Psoas muscle (tissue), 8 donors: ENCODE measurements around the gene AK9. TPM values are rescaled to one million over a fixed set of nuclear protein-coding genes. Genes with fewer than 3 reads are reported as not detected.
"Not testable (repeated sequence)": the region's sequence is repeated elsewhere in the genome, so short reads cannot be mapped to it uniquely, and the experiment has no call there.

ENCODE experiments used
- ATAC-seq, 4 donors: fragments of 200-7000 bp; cut with Tn5 transposase; one replicate each; pipeline ENCODE4 v1.9.1; 2020; ENCODE audit warnings: moderate library complexity in 3 of 4, mild to moderate bottlenecking in 2 of 4
- DNase-seq, 2 donors: peaks; one replicate each; pipeline ENCODE4 v3.0.0-alpha.2; 2020
- H3K27ac ChIP-seq: fragments of 200-600 bp; one replicate; pipeline ENCODE4 v1.8.0; 2022
- H3K27me3 ChIP-seq, 3 donors: fragments of 200-600 bp in 1 of 3; one replicate each; pipeline versions ENCODE4 v1.6.1 to v1.8.0; 2013 to 2022; ENCODE audit warnings: low read length in 2 of 3, mild to moderate bottlenecking in 2 of 3, moderate library complexity in 1 of 3; ENCODE audit not compliant: insufficient read depth in 3 of 3
- H3K36me3 ChIP-seq, 2 donors: fragments of 200-600 bp in 1 of 2; one replicate each; pipeline versions ENCODE4 v1.6.1 to v1.8.0; 2013 to 2022; ENCODE audit warnings: low read depth in 1 of 2, mild to moderate bottlenecking in 1 of 2, moderate library complexity in 1 of 2; ENCODE audit not compliant: insufficient read depth in 1 of 2
- H3K4me1 ChIP-seq: fragments of 200-600 bp; one replicate; pipeline ENCODE4 v1.8.0; 2022
- H3K4me3 ChIP-seq: fragments of 200-600 bp; one replicate; pipeline ENCODE4 v1.8.0; 2022; ENCODE audit warnings: mild to moderate bottlenecking
- H3K9me3 ChIP-seq: fragments of 200-600 bp; one replicate; pipeline ENCODE4 v1.8.0; 2022
- WGBS, 3 donors: extraction: QIAGEN DNeasy Blood & Tissue Kit; methylation state at CpG; one replicate each; pipeline versions ENCODE4 v1.1.6 to v1.1.7; 2013; 5-methylcytosine and 5-hydroxymethylcytosine counted together
- intact Hi-C, 2 donors: fragments of 100-400 bp; cut with DNase I; formaldehyde crosslinking; loops; one replicate each; pipeline versions ENCODE4 v1.11.0 to v1.14.2; 2022
- polyA plus RNA-seq, 3 donors: library from polyadenylated mRNA; stranded (reverse); fragments of 200-250 nt; gene quantifications; one replicate each; pipeline ENCODE4 v1.2.3, GENCODE V29; 2013
- total RNA-seq, 4 donors: library from RNA; stranded (reverse); fragmentation: NEBNext Ultra II Directional in 2 of 4; extraction: Animal tissue kit (Norgen Biotek cat#: 25700) in 2 of 4; gene quantifications; one replicate each; pipeline versions ENCODE4 v1.2.1 to v1.2.4, GENCODE V29; 2021 to 2023
- TF ChIP-seq, protein P1 (sequence below): fragments of 200-600 bp; IDR thresholded peaks from one replicate; pipeline ENCODE4 v1.8.0; 2022; ENCODE audit warnings: antibody characterized with exemption
- donor health status: healthy with polysubstance abuse.
- donor health status: DM: no; HTN: no; CAD: no; lungs with moderate emphysema.
- donor health status: Bipolar disorder and iron deficiency.
- donor health status: healthy.
- donor health status: DM: yes; HTN: yes; CAD: no.
- donor health status: DM: no; HTN: no; CAD: no.
- donor health status: DM: no; HTN: no; CAD: no.
- donor health status: DM: yes; HTN: yes; CAD: no.

Gene AK9
- total and polyA plus RNA-seq, 7 donors, result 2.0 to 7.4 (median 5.3) TPM

GRCh38 chr6:109693111-109693510 is 2.1 kb upstream of the AK9 start:
- no peaks in the 10 kb centered on the region for H3K9me3 ChIP-seq
- intact Hi-C loops, result loop anchor here in 1 of 2 donors (5.0 kb wide), 1 partner anchor 489 kb away; the partner anchor contains the start of gene CDC40
- H3K4me1 ChIP-seq, result peaks cover 22% of the 10 kb centered on the region
- H3K4me3 ChIP-seq, result no peak overlapping the region
- no peak overlapping the region for H3K27ac ChIP-seq
- ATAC-seq (no peak), DNase-seq (no peak)
- TF ChIP-seq, protein P1, sequence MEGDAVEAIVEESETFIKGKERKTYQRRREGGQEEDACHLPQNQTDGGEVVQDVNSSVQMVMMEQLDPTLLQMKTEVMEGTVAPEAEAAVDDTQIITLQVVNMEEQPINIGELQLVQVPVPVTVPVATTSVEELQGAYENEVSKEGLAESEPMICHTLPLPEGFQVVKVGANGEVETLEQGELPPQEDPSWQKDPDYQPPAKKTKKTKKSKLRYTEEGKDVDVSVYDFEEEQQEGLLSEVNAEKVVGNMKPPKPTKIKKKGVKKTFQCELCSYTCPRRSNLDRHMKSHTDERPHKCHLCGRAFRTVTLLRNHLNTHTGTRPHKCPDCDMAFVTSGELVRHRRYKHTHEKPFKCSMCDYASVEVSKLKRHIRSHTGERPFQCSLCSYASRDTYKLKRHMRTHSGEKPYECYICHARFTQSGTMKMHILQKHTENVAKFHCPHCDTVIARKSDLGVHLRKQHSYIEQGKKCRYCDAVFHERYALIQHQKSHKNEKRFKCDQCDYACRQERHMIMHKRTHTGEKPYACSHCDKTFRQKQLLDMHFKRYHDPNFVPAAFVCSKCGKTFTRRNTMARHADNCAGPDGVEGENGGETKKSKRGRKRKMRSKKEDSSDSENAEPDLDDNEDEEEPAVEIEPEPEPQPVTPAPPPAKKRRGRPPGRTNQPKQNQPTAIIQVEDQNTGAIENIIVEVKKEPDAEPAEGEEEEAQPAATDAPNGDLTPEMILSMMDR, result no peak
- H3K27me3 ChIP-seq, result no peaks in the 10 kb centered on the region
- peaks cover 0 to 8% of the 10 kb centered on the region in 2 donors for H3K36me3 ChIP-seq

GRCh38 chr6:109690373-109690736 is 647 bp downstream of the AK9 start:
- H3K27me3 ChIP-seq, result no peaks in the 10 kb centered on the region
- ATAC-seq (peak; percentile 72 to 80 (median 76)), DNase-seq (peak; percentile 62 to 75)
- WGBS, 3 donors, result 0 to 1% (median 0%) methylated on average over 24 of the region's 24 CpGs
- intact Hi-C loops, result loop anchor here in 1 of 2 donors (5.0 kb wide), 1 partner anchor 492 kb away; the partner anchor contains the start of gene CDC40
- no peaks in the 10 kb centered on the region for H3K36me3 ChIP-seq
- peak overlapping the region; percentile 92 for H3K27ac ChIP-seq
- peaks cover 26% of the 10 kb centered on the region for H3K4me1 ChIP-seq
- peak overlapping the region; percentile 88 for H3K4me3 ChIP-seq
- TF ChIP-seq, protein P1, result no peak
- H3K9me3 ChIP-seq, result no peaks in the 10 kb centered on the region

DNA sequence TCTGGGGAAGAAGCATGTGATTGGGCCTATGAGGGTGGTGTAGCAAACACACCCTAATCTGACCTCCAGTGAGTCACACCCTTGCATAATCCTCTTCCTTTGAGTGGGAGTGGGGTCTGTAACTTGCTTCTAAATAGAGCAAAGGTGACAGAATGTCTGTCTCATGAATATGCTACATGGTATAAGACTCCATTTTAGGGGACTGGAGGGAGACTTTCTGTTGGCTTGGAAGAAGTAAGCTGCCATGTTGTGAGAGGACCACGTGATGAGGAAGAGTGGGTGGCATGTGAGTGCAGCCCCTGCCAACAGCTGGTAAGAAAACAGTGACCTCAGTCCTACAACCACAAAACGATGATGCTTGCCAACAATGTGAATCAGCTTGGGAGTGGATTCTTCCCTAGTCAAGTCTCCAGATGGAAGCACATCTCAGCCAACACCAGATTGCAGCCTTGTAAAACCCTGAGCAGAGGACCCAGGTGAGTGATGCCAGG is 3.7 kb downstream of the AK9 start:
- H3K4me1 ChIP-seq, result peaks cover 21% of the 10 kb centered on the region
- TF ChIP-seq, protein P1, result no peak
- no peaks in the 10 kb centered on the region for H3K27me3 ChIP-seq
- intact Hi-C loops, result no loop called here
- H3K9me3 ChIP-seq, result peaks cover 7% of the 10 kb centered on the region
- peak overlapping the region; percentile 33 for H3K27ac ChIP-seq
- peak in 1 of 2 donors; percentile 21 for DNase-seq
- no peaks in the 10 kb centered on the region for H3K36me3 ChIP-seq
- H3K4me3 ChIP-seq, result no peak overlapping the region
- WGBS, 3 donors, result 15 to 24% (median 23%) methylated on average over 2 of the region's 2 CpGs
- no peak for ATAC-seq

GRCh38 chr6:109686566-109687265 is 4.3 kb downstream of the AK9 start:
- no peak for ATAC-seq
- Histone ChIP-seq H3K4me3 (no peak overlapping the region), H3K27me3 (no peaks in the 10 kb centered on the region), H3K9me3 (peaks cover 7% of the 10 kb centered on the region), H3K4me1 (peaks cover 15% of the 10 kb centered on the region), H3K36me3 (no peaks in the 10 kb centered on the region), H3K27ac (peak overlapping the region; percentile 33)
- intact Hi-C loops, result no loop called here
- WGBS, 3 donors, result 90 to 100% (median 95%) methylated on average over 1 of the region's 1 CpG
- TF ChIP-seq, protein P1, result no peak
- DNase-seq, result no peak

- H3K27ac ChIP-seq, intact Hi-C loops, H3K27me3 ChIP-seq, ATAC-seq, H3K4me3 ChIP-seq, H3K9me3 ChIP-seq, H3K4me1 ChIP-seq, DNase-seq: not testable (repeated sequence)
- WGBS, 3 donors, result 59 to 72% (median 69%) methylated on average over 14 to 15 of the region's 15 CpGs
- peaks cover 0 to 11% of the 10 kb centered on the region in 2 donors for H3K36me3 ChIP-seq
Measured at GRCh38 chr6:109678661-109679505, 12.1 kb downstream of the AK9 start.
